BLaER1 (cell line): ENCODE measurements around the gene DLGAP1.

Experiments used
- H3K27ac ChIP-seq: shearing (Covaris generic); formaldehyde crosslinking; 2 replicates; pipeline ENCODE4 v1.8.1; 2022
- H3K27me3 ChIP-seq: shearing (Covaris generic); formaldehyde crosslinking; 2 replicates; pipeline ENCODE4 v1.8.1; 2022
- H3K36me3 ChIP-seq: shearing (Covaris generic); formaldehyde crosslinking; 2 replicates; pipeline ENCODE4 v1.8.1; 2022
- H3K4me1 ChIP-seq: shearing (Covaris generic); formaldehyde crosslinking; 2 replicates; pipeline ENCODE4 v1.8.1; 2022
- H3K4me2 ChIP-seq: shearing (Covaris generic); formaldehyde crosslinking; 2 replicates; pipeline ENCODE4 v1.8.1; 2022
- H3K4me3 ChIP-seq: shearing (Covaris generic); formaldehyde crosslinking; 2 replicates; pipeline ENCODE4 v1.8.1; 2022
- H3K9ac ChIP-seq: shearing (Covaris generic); formaldehyde crosslinking; 2 replicates; pipeline ENCODE4 v1.8.1; 2022
- H3K9me3 ChIP-seq: shearing (Covaris generic); formaldehyde crosslinking; 2 replicates; pipeline ENCODE4 v1.8.1; 2022
- H4K20me1 ChIP-seq: shearing (Covaris generic); formaldehyde crosslinking; 2 replicates; pipeline ENCODE4 v1.8.1; 2022
- Cebpa-rat ChIP-seq: shearing (Covaris generic); IDR thresholded peaks from 2 replicates; pipeline ENCODE4 v1.8.1; 2022

Gene DLGAP1

GRCh38 chr18:3452750-3453539, 1002.2 kb downstream of the DLGAP1 start:
- H3K4me2 ChIP-seq, result peak overlapping the region; percentile 96
- peak overlapping the region; percentile 98 for H3K9ac ChIP-seq
- peak overlapping the region; percentile 93 for H3K4me3 ChIP-seq

GRCh38 chr18:3451989-3452749, 1002.9 kb downstream of the DLGAP1 start:
- H3K4me3 ChIP-seq, result peak overlapping the region; percentile 93
- peaks cover 16% of the 10 kb centered on the region for H3K36me3 ChIP-seq
- peaks cover 58% of the 10 kb centered on the region for H4K20me1 ChIP-seq
- H3K27ac ChIP-seq, result peak overlapping the region; percentile 96
- TF ChIP-seq Cebpa-rat, result no peak
- H3K27me3 ChIP-seq, result no peaks in the 10 kb centered on the region
- no peaks in the 10 kb centered on the region for H3K9me3 ChIP-seq
- peak overlapping the region; percentile 96 for H3K4me2 ChIP-seq
- H3K9ac ChIP-seq, result peak overlapping the region; percentile 98
- peaks cover 34% of the 10 kb centered on the region for H3K4me1 ChIP-seq

More at GRCh38 chr18:3452750-3453539, 1002.2 kb downstream of the DLGAP1 start:
- Histone ChIP-seq H3K9me3 (no peaks in the 10 kb centered on the region), H3K36me3 (peaks cover 24% of the 10 kb centered on the region), H4K20me1 (peaks cover 66% of the 10 kb centered on the region), H3K27ac (peak overlapping the region; percentile 96), H3K4me1 (peaks cover 40% of the 10 kb centered on the region), H3K27me3 (no peaks in the 10 kb centered on the region)
- no peak for TF ChIP-seq Cebpa-rat

GRCh38 chr18:3451183-3451988, 1003.7 kb downstream of the DLGAP1 start:
- Histone ChIP-seq H3K4me2 (peak overlapping the region; percentile 96), H3K27me3 (no peaks in the 10 kb centered on the region), H3K9ac (peak overlapping the region; percentile 98), H3K4me3 (peak overlapping the region; percentile 93), H3K9me3 (no peaks in the 10 kb centered on the region), H3K27ac (peak overlapping the region; percentile 96), H3K36me3 (peaks cover 8% of the 10 kb centered on the region), H3K4me1 (peaks cover 37% of the 10 kb centered on the region), H4K20me1 (peaks cover 51% of the 10 kb centered on the region)
- TF ChIP-seq Cebpa-rat, result no peak

DNA sequence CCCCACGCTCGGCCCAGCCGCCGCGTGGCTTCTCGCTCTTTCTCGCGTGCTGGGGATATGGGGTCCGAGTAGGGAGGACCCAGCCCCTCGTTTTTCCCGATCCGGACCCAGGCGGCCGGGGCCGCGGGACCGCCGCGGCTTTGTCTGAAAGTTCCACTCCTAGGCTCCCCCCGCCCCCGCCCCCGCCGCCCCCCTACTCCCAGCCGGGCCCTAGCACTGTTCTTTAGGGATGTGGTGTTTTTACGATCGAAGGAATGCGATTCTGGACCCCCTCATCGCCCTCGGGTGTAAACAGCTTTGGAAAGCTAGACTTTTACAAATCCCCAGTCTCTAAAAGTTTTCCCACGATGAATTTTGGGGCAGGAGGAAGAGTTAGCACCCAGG, 1004.3 kb downstream of the DLGAP1 start:
- no peaks in the 10 kb centered on the region for H3K9me3 ChIP-seq
- H3K4me2 ChIP-seq, result peak overlapping the region; percentile 96
- H3K4me1 ChIP-seq, result peaks cover 37% of the 10 kb centered on the region

GRCh38 chr18:3450012-3450798, 1004.9 kb downstream of the DLGAP1 start, which contains the start of gene TGIF1:
Gene TGIF1 (plus strand): TSS chr18:3450172. CDS start chr18:3450490, 318 bp downstream.
- TF ChIP-seq Cebpa-rat, result no peak
- Histone ChIP-seq H3K27me3 (no peaks in the 10 kb centered on the region), H3K9me3 (no peaks in the 10 kb centered on the region), H4K20me1 (peaks cover 39% of the 10 kb centered on the region), H3K36me3 (no peaks in the 10 kb centered on the region), H3K4me1 (peaks cover 32% of the 10 kb centered on the region), H3K4me2 (peak within 1 kb of the TSS; percentile 96), H3K4me3 (peak within 1 kb of the TSS; percentile 93), H3K27ac (peak within 1 kb of the TSS; percentile 96), H3K9ac (peak within 1 kb of the TSS; percentile 98)

More for the DNA sequence above, 1004.3 kb downstream of the DLGAP1 start:
- Histone ChIP-seq H3K27ac (peak overlapping the region; percentile 96), H3K4me3 (peak overlapping the region; percentile 93), H3K27me3 (no peaks in the 10 kb centered on the region), H3K9ac (peak overlapping the region; percentile 98), H3K36me3 (peaks cover 3% of the 10 kb centered on the region), H4K20me1 (peaks cover 45% of the 10 kb centered on the region)
- TF ChIP-seq Cebpa-rat, result no peak

GRCh38 chr18:3449512-3450011, 1005.5 kb downstream of the DLGAP1 start:
- Histone ChIP-seq H3K4me1 (peaks cover 28% of the 10 kb centered on the region), H3K9me3 (no peaks in the 10 kb centered on the region), H3K4me2 (peak overlapping the region; percentile 92), H3K4me3 (peak overlapping the region; percentile 93), H3K27ac (peak overlapping the region; percentile 96), H3K27me3 (no peaks in the 10 kb centered on the region), H4K20me1 (peaks cover 32% of the 10 kb centered on the region), H3K36me3 (no peaks in the 10 kb centered on the region), H3K9ac (peak overlapping the region; percentile 98)
- no peak for TF ChIP-seq Cebpa-rat

GRCh38 chr18:3448838-3449511, 1006.1 kb downstream of the DLGAP1 start:
- Histone ChIP-seq H3K9me3 (no peaks in the 10 kb centered on the region), H3K4me2 (peak overlapping the region; percentile 92), H3K4me3 (peak overlapping the region; percentile 93), H3K27me3 (no peaks in the 10 kb centered on the region), H4K20me1 (peaks cover 26% of the 10 kb centered on the region), H3K4me1 (peaks cover 28% of the 10 kb centered on the region), H3K9ac (peak overlapping the region; percentile 98), H3K27ac (peak overlapping the region; percentile 96), H3K36me3 (no peaks in the 10 kb centered on the region)
- peak; percentile 79; the same call in 1 of the 2 replicates for TF ChIP-seq Cebpa-rat
